Measurements from ENCODE around the gene C14orf93. TPM values are rescaled to one million over a fixed set of nuclear protein-coding genes. Genes with fewer than 3 reads are reported as not detected.

C14orf93 gene
- total RNA-seq, 1 experiment from 2014 or later: 8.2 TPM

DNA sequence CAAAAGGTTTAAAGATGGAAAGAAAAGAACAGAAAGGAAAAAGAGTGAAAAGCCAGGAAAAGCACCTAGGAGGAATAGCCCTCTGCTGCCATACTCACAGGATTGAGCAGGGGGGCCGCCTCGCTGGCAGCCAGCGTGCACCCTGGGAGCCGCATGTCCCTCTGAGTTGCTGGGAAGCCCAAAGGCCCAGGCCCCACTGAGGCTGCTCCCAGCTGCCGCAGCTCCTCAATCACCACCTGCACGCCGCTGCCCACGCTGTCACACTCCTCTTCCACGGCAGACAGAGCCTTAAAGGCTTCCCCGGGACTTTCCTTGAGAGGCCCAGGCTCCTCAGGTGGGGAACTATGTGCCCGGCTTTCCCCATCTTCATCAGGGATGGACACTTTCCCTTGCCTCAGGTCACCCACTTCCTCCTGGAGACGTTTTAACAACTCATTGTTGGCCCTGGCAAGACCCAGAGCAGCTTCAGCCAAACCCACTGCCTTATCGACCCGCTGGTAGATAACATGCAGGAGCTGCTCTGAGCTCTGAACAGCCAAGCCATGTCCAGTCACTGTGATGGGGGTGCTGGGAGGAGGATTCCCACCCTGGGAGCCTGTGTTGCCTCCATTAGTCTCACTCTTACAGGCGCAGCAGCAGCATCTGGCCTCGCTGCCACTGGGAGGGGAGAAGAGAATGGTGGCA, 11.5 kb downstream of the C14orf93 start:
- Histone ChIP-seq H2BK15ac (ENCODE audit: low read depth, low read length) (no peak overlapping the region), H3K27me3 (ENCODE audit: insufficient read depth, low read length) (no peaks in the 10 kb centered on the region), H3K14ac (ENCODE audit: insufficient read depth, low read length) (no peak overlapping the region; the same call in 1 of the 2 replicates), H3K23me2 (ENCODE audit: insufficient read length, low read depth, low read length, poor library complexity, severe bottlenecking) (no peaks in the 10 kb centered on the region), H2BK120ac (ENCODE audit: low read depth, low read length, poor library complexity, severe bottlenecking) (no peak overlapping the region), H3K4me1 (ENCODE audit: insufficient read depth, low read length) (peaks cover 5% of the 10 kb centered on the region; the same call in 1 of the 2 replicates), H3K23ac (ENCODE audit: insufficient read length, low read depth, low read length) (no peak overlapping the region), H3K4me2 (ENCODE audit: insufficient read depth, insufficient read length, low read length) (no peak overlapping the region), H2BK12ac (ENCODE audit: insufficient read length, low read depth, low read length) (no peak overlapping the region), H4K91ac (ENCODE audit: insufficient read length, low read depth, low read length) (no peak overlapping the region), H3K79me2 (ENCODE audit: insufficient read depth, low read length) (no peaks in the 10 kb centered on the region), H4K8ac (replicated peaks; ENCODE audit: insufficient read length, low read depth, low read length) (no peak overlapping the region), H3K9me3 (ENCODE audit: control insufficient read depth, low read depth, low read length) (no peaks in the 10 kb centered on the region), H2BK20ac (ENCODE audit: low read depth, low read length, poor library complexity, severe bottlenecking) (no peak overlapping the region), H4K5ac (ENCODE audit: insufficient read length, low read depth, low read length) (no peak overlapping the region), H2AFZ (ENCODE audit: low read length) (no peak overlapping the region), H3T11ph (ENCODE audit: low read length) (no peak overlapping the region), H3K18ac (ENCODE audit: insufficient read length, low read depth, low read length) (no peak overlapping the region), H2AK5ac (ENCODE audit: insufficient read length, low read length) (no peak overlapping the region), H2BK5ac (ENCODE audit: insufficient read length, low read length) (no peak overlapping the region), H3K4ac (ENCODE audit: low read depth, low read length) (no peak overlapping the region), H3K9ac (ENCODE audit: extremely low read depth, insufficient read length, low read length) (no peak overlapping the region), H3K79me1 (ENCODE audit: insufficient read depth, low read depth, low read length, poor library complexity, severe bottlenecking) (no peaks in the 10 kb centered on the region), H3K56ac (ENCODE audit: insufficient read length, low read depth, low read length) (no peak overlapping the region), H4K20me1 (ENCODE audit: control insufficient read depth, insufficient read depth, insufficient read length) (no peaks in the 10 kb centered on the region), H3K27ac (ENCODE audit: insufficient read length, low read depth, low read length) (no peak overlapping the region)
- Mint-ChIP-seq H3K4me1 (peaks cover 7 to 8% of the 10 kb centered on the region in 2 experiments), H3K4me3 (no peak overlapping the region), H3K27ac (no peak overlapping the region), H3K9me3 (no peaks in the 10 kb centered on the region), H3K27me3 (ENCODE audit: low read depth) (no peaks in the 10 kb centered on the region), H3K36me3 (ENCODE audit: insufficient read depth in 1 of 3, low read depth in 3 of 3) (no peaks in the 10 kb centered on the region)
- TF ChIP-seq, protein P1, sequence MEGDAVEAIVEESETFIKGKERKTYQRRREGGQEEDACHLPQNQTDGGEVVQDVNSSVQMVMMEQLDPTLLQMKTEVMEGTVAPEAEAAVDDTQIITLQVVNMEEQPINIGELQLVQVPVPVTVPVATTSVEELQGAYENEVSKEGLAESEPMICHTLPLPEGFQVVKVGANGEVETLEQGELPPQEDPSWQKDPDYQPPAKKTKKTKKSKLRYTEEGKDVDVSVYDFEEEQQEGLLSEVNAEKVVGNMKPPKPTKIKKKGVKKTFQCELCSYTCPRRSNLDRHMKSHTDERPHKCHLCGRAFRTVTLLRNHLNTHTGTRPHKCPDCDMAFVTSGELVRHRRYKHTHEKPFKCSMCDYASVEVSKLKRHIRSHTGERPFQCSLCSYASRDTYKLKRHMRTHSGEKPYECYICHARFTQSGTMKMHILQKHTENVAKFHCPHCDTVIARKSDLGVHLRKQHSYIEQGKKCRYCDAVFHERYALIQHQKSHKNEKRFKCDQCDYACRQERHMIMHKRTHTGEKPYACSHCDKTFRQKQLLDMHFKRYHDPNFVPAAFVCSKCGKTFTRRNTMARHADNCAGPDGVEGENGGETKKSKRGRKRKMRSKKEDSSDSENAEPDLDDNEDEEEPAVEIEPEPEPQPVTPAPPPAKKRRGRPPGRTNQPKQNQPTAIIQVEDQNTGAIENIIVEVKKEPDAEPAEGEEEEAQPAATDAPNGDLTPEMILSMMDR (conservative IDR thresholded peaks at IDR 0.05): no peak
- no peak for DNase-seq
- WGBS (ENCODE audit: extremely low coverage, insufficient read length, low lambda C conversion rate): no CpG with 5 or more reads among the region's 16 CpGs

Data from H9 (cell line).